ENCODE data around the gene SAMD14.

Gene SAMD14

DNA sequence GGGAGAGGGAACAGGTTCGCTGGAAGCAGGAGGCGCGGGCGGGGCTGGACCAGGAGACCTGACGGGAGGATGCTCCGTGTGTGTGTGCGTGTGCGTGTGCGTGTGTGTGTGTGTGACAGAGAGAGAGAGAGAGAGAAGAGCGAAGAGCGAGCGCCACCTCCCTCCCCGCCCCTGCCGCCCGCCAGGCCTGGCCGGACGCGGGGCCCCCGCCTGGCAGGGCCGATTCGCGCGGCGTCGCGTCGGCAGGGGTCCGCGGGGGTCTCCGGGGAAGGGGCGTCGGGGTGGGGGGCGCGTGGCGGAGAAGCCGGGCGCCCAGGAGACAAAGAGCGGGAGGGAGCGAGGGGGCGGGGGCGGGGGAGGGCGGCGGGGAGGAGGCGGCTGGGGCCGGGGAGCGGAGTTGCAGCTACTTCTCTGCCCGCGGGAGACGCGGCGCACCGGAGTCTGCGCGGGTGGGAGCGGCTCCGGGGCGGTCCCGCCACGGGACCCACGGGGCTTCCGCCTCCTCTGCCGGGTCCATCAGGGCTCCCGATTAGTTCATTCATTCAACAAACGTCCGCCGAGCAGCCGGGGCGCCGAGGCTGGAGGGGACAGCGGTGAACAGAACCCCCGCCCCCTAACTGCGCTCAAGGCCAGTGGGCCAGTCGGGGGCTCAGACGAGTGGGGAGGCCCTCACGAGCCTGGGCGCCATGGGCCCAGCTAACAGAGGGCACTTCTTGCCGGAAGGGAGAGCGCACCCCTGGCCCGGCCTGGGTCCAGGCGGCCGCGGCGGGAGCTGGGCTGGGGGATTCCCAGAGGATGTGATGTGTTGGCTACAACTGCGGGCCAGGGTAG lies at the start of gene SAMD14:
TSS of gene SAMD14 (minus strand) at position 433 of the 831 bp plus-strand sequence. CDS start 5,201 bp downstream, outside the sequence.
- DNase-seq, result peak; percentile 59 to 71

DNA sequence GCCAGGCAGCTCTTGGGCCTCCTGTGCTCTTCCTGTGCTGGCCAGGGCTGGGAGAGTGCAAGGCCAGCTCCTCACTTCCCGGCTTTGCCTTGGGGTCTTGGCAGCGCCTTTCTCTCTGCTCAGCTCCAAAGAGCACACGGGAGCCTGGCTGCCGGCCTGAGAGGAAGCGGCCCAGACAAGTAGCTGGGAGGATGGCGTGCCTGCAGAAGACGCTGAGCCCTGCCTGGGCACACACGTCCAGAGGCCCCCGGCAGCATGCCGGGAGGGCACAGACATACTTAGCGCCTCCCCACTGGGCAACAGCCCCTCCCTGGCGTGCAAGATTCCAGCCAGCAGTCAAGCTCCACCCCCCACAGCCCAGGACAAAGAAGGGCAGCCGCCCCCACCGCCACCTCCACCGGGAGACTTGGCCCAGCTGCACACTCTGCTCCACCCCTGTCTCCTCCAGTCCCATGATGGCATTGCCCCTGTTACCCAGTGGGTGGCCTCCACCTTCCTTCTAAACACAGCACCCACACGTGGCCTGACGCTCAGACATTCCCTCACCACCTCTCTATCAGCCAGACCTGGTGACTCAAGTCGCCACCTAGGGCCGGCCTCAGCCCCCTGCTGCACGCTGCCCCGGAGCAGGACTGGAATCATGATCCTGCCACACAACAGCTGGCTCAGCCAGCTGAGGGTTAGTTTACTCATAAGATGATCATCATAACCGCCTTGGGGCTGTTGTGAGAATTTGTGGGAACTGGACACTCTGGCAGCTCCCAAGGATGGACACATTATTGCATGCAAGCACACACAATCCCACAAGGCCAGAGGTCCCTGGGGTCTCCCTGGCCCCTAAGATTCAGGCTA lies 48.2 kb upstream of the SAMD14 start:
- DNase-seq, result peak; percentile 62 to 63

DNA sequence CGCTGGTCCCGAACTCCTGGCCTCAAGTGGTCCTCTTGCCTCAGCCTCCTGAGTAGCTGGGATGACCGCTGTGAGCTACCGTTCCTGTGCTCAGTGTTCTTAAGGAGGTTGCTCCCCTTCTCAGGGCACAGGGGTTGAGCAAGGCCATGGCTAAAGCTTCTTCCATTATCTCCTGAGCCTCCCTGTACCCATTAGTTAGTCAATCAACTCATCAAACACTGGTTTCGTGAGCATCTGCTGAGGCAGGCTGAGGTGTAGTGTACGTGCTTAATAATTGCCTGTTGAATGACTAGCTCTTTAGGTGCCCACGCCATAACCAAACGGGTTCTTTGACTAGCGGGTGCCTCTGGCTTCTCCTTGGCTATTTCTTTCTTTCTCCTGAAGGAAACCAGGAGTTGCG lies 47.5 kb upstream of the SAMD14 start:
- no peak for DNase-seq

DNA sequence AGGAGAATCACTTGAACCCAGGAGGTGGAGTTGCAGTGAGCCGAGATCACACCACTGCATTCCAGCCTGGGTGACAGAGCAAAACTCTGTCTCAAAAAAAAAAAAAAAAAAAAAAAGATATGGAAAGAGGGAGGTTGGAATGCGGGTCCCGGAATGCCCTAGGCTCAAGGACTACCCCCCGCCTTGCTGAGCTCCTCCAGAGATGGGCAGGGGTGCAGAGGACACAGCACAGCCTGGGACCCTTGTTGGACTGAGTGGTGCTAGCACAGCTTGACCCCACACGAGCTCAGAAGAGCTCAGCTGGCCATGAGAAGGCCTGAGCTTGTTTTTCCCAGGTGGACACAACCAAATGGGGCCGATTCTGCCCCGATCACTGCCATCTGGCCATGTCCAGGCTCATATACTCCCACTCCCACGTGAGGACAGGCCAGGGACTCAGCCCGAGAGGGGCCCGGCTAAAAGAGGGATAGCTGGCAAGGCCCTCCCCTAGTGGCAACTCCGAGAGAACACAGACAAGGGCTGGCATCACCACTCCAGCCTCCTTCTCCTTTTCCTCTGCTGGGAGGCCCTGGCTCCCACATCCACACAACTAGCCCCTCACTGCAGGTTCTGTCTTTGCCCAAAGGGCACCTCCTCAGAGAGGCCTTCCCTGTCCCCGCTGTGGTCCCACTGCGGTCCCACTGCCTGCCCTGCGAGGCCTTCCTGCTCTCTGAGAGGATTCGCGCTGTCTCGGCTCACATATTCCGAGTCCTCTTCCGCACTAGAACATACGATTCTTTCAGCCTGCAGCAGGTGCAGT lies 46.8 kb upstream of the SAMD14 start:
- DNase-seq, result no peak

DNA sequence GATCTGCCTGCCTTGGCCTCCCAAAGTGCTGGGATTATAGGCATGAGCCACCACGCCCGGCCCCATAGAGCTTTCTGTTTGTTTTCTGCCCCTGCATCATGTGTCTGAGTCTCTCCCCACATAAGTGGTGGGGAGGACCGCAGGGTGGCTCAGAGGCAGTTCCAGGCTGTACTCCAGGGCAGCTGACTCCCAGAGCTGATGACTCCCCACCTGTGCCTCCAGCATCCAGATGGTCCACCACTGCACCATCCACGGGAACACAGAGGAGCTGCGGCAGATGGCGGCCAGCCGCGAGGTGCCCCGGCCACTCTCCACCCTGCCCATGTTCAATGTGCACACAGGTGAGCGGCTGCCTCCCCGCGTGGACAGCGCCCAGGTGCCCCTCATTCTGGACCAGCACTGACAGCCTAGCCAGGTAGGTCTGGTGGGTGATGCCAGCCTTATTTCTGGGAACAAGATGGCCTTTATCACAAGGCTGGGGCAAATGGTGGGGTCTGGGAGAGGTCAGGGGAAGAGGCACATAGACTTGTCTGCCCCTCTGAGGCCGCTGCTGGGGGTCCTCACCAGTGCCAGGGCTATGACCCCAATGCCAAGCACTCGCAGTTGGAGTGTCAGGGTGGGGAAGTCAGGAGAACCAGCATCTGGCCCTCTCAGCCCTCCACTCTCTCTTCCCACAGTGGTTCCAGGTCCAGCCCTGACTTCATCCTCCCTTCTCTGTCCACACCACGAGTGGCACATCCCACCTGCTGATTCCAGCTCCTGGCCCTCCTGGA lies 45.3 kb upstream of the SAMD14 start:
- DNase-seq, result no peak

DNA sequence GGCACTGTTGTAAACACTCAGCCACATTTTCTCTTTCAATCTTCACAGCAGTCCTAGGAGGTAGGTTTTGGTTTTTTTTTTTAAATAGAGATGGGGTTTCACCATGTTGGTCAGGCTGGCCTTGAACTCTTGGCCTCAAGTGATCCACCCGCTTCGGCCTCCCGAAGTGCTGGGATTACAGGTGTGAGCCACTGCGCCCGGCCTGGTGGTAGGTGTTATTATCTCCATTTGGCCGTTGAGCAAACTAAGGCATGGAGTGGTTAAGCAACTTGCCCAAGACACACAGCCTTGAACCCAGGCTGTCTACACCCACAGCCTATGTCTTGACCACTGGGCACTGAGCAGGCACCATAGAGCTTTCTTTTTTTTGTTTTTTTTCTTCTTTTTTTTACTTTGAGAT lies 44.5 kb upstream of the SAMD14 start:
- DNase-seq, result no peak

DNA sequence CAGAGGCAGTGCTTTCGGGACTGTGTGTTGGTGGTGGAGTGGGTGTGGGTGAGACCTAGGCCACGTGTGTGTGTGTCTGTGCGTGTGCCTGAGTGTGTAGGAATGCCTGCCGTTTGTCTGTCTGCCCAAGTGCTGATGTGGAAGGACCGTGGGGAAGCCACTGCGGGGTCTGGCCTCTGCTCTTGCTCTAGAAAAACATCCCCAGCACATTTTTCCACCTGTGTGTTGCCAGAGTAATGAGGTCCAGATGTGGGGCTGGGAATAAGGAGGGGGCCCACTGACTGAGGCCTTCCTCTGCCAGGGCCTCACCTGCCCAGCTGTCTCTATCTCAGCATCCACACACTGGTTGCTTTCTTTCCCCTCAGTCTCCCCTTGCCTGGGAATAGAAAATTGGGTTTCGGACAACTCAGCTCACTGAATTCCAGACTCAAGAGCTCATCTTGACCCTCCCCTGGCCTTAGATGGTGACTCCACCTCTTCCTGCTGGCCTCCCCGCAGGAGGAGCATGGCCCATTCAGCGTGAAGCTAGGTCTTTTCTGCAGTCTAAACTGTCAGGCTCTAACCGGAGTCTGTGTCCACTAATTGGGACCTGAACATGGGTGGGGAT lies 43.5 kb upstream of the SAMD14 start:
- no peak for DNase-seq

DNA sequence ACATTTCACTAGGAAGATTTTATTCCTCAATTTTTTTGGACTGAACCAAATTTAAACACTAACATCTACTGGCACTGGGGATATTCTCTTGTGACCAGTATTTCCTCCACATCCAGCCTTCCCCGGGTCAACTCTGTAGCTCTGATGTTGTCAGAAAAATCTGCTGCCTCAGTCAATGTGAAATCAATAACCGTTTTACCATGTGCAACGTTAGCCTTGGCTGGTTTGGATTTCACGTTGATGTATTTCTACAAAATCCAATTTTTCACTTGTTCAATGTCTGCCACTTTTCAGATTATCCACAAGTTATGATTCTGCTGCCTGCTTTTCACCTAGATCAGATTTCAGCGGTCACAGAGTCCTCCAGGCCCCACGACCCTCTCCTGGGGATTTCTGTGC lies 43.0 kb upstream of the SAMD14 start:
- no peak for DNase-seq

DNA sequence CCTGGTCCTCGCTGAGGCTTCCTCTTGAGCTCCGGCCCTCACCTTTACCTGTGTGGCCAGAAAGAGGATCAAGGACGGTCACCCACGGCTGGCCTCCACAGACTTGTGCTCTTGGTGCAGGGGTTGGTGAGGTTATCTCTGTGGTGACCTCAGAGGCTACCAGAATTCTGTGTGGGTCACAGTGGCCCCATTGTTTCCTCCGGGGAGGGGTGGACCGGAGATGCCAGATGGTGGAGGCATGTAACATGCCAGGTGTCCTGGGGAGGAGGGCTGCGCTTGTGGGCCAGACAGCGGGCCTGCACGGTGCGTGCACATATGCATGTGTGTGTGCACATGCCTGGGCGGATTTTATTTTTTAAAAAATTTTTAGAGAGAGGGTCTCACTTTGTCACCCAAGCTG lies 42.2 kb upstream of the SAMD14 start:
- DNase-seq, result no peak

DNA sequence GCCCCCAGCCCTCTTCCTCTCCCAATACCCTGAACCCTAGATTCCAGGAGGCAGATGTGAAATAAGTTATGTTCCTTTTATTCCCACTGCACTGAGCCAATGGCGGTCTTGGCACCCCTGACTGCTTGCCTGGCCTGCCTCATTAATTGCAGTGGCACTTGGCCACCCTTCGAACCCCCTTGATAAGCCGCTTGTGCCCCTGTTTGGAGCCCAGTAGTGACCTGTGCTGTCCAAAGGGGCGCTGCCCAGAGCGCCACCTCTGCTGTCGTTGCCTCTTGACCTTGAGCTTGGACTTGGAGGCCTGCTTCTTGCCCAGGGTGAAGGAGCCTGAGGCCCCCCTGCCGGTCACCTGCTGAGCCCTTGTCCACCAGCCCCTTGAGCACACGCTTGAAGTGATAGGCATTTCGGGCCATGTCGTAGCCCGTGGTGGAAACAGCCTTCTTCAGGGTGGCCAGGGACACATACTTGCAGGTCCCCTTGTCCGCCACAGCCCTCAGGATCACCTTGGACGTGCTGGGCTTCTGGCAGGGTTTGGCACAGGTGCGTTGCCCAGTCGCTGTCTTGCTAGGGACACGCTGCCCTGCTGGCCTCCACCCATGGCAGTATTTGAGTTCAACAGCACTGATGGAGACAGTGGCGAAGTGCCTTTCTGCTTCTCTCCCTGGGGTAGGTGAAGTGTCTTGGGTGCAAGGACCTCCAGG lies 41.6 kb upstream of the SAMD14 start:
- no peak for DNase-seq

DNA sequence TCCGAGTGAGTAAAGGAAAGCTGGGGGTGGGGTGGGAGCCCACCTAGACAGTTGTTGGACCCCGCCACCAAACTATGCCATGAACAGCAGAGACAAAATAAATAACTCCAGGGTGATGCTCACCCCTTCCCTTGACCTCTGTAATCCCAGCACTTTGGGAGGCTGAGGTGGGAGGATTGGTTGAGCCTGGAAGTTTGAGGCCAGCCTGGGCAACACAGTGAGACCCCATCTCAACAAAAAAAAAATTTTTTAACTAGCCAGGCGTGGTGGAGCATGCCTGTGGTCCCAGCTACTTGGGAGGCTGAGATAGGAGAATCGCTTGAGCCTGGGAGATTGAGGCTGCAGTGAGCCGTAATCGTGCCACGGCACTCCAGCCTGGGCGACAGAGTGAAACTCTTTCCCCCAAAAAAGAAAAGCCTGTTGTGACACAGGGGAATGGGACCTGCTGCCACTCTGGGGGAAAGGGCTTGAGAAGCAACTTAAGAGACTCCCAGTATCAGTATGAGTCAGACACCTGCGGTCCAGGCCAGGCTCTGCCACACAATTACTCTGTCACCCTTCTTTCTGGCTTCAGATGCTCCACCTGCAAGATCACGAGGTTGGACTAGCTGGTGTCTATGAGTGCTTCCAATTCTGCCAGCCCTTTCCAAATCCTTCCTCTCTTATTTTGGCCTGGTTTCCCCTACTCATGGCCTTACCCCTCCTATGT lies 40.9 kb upstream of the SAMD14 start:
- DNase-seq, result no peak

DNA sequence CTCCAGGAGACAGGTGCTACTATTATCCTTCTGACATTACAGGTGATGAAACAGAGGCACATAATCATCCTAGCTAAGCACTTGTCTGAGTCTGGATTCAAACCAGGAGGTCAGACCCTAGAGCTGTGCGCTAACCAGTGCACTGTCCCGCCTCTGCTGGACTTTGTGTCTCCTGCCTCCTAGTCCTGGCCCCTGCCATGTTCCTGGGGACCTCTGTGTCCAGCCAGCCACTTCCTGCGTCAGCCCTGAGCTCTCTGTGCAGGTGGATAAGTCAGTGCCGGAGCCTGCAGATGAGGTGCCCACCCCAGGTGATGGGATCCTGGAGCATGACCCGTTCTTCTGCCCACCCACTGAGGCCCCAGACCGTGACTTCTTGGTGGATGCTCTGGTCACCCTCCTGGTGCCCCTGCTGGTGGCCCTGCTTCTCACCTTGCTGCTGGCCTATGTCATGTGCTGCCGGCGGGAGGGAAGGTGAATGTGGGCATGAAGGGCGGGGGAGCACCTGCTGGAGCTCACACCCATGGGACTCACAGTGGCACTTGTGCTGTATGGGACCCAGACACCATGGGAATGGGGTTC lies 40.0 kb upstream of the SAMD14 start:
- no peak for DNase-seq

DNA sequence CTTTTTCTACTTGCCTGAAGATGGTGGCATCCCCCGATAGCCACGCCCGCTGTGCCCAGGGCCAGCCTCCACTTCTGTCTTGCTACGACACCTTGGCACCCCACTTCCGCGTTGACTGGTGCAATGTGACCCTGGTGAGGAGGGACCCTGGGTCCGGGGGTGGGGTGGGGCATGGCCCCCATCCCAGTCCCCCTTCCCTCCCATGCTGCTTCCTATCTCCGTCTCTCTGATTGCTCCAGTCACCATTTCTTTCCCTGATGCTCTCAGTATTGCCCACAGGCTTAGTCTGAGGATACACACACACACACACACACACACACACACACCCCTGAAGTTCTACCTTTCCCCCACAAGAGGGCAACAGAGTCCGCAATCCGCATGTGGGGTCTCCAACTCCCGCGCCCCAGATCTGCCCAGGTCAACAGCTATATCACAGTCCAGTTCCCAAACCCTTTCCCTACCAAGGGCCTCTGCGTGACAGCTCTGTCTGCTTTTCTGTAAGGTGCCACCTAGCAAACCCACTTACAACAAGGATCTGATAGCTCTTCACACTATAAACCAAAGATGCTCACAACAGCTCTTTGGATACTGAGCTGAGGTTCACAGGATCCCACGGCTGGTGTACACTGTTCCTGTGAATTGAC lies 39.3 kb upstream of the SAMD14 start:
- DNase-seq, result peak; percentile 77 to 84

DNA sequence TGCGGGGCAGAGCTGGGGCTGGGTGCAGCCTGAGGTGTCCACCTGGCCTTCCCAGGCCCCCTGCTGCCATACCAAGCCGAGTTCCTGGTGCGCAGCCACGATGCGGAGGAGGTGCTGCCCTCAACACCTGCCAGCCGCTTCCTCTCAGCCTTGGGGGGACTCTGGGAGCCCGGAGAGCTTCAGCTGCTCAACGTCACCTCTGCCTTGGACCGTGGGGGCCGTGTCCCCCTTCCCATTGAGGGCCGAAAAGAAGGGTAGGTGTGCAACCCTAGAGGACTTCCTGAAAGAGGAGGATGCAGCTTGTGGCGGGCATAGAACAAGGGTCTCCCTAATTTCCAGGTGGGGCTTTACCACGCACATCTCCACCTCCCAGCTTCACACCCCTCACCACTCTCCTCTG lies 38.4 kb upstream of the SAMD14 start:
- no peak for DNase-seq

DNA sequence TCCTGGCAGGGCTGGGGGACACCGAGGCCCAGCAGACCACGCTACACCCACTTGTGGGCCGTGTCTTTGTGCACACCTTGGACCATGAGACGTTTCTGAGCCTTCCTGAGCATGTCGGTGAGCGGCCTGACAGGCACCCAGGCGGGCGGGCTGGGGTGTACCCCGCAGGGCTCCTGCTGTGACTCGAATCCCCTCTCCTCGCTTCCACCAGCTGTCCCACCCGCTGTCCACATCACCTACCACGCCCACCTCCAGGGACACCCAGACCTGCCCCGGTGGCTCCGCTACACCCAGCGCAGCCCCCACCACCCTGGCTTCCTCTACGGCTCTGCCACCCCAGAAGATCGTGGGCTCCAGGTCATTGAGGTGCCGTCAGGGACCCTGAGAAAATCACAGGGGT lies 37.4 kb upstream of the SAMD14 start:
- no peak for DNase-seq

DNA sequence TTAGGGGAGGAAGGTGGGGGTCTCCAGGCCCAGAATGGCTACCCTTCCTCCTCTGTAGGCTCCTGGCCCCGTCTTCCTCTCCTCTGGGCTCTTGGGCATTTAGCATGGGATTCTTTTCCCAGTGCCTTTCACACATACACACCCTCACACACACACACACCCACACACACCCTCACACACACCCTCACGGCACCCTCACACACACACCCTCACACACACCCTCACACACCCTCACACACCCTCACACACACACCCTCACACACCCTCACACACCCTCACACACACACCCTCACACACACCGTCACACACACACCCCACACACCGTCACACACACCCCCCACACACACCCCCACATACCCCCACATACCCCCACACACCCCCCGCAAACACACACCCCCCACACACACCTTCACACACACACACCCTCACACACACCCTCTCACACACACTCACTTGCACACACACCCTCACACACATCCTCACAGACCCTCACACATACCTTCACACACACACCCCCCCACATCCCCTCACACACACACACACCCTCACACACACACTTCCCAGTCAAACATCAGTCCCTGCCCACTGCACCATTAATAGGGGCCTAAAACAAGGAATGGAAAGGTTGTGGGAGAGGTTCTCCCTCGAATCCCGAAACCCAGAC lies 36.7 kb upstream of the SAMD14 start:
- DNase-seq, result no peak

DNA sequence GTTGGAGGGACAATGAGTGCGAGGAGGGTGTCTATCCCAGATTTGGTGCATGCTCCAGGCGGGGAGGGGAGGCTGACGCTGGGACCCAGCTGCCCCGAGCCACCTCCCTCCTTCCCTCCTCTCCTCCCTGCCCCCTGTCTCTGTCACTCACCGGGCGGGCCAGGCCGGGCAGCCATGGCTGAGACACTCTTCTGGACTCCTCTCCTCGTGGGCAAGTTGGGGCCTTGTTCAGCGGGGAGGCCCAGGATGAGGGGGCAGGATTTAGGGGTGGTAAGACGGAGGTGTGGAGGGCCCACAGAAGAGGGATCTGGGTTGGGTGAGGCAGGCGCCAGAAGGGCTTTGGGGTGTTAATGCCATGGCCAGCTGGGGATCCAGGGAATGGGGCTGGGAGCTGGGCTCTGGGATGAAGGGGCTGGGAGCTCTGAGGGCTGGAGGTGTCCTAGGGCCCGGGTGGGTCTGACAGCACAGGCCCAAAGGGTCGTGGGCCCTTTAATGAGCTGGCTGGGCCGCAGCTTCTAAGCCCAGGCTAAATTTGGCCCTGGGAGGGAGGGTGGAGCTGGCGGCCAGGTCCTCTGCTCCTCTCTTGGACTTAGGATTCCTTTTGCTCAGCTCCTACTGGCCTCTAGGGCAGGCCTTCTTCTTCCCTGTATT lies 36.0 kb upstream of the SAMD14 start, which contains the start of gene SGCA:
TSS of gene SGCA (plus strand) at position 139 of the 651 bp plus-strand sequence. CDS start at position 175, 36 bp downstream.
- no peak for DNase-seq

DNA sequence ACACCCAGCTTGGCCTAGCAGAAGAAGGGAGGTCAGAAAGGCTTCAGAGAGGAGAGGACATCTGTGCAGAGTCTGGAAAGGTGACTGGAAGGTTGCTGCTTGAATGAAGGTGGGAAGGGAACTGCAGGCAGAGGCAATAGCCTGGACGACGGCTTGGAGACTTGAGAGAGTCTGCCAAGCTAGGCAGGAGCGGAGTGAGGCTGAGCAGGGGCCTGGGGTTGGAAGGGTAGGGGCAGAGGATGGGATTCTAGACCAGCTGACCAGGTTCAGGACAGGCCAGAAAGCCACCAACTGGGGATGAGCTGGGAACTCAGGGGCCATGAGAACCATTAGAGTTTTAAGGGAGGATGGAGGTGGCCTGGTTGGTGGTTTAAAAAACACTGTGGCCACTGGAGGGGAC lies 35.5 kb upstream of the SAMD14 start:
- no peak for DNase-seq
